B cell (primary cell): Measurements from ENCODE around the gene F13B. TPM values are rescaled to one million over a fixed set of nuclear protein-coding genes. Genes with fewer than 3 reads are reported as not detected.

ENCODE experiments used
- ATAC-seq: fragments of 200-7000 bp; cut with Tn5 transposase; one replicate; pipeline ENCODE4 v1.10.0; 2021; ENCODE audit warnings: low read depth, mild to moderate bottlenecking, moderate number of reproducible peaks, moderate library complexity
- CTCF ChIA-PET: fragments of 350-600 bp; sonication (Branson Sonifier 250); formaldehyde crosslinking; loops from one replicate; lab custom pipeline; 2021; ENCODE audit warnings: antibody characterized with exemption, inconsistent platforms; lab: Charles Lee
- POLR2A ChIA-PET: fragments of 350-600 bp; sonication (Branson Sonifier 250); formaldehyde crosslinking; loops from one replicate; lab custom pipeline; 2021; ENCODE audit warnings: antibody characterized with exemption; lab: Charles Lee
- DNase-seq: peaks from one replicate; pipeline ENCODE4 v3.0.0; 2013
- H2AFZ ChIP-seq: 2 replicates; pipeline ENCODE4 v1.6.1; 2012; ENCODE audit warnings: mild to moderate bottlenecking, low read depth, low read length; ENCODE audit not compliant: insufficient read depth, poor library complexity, severe bottlenecking
- H3K27ac ChIP-seq, 2 donors: 1 replicate in 1 of 2; 2 replicates in 1 of 2; pipeline ENCODE4 v1.5.1; 2012 to 2013; ENCODE audit warnings: low read length in 2 of 2, mild to moderate bottlenecking in 2 of 2, moderate library complexity in 1 of 2
- H3K27me3 ChIP-seq, 4 experiments: fragments of 200-600 bp in 1 of 4; sonication (generic) in 1 of 4; replicated peaks in 1 of 4; 1 replicate in 2 of 4; 2 replicates in 2 of 4; pipeline versions ENCODE4 v1.6.1 to v1.7.0; 2013 to 2016; ENCODE audit warnings: low read length in 3 of 4, mild to moderate bottlenecking in 2 of 4, mixed read lengths in 1 of 4, moderate library complexity in 1 of 4; ENCODE audit not compliant: insufficient read depth in 4 of 4, control insufficient read depth in 3 of 4; ENCODE audit errors: control extremely low read depth in 1 of 4
- H3K36me3 ChIP-seq, 2 experiments: replicated peaks in 1 of 2; 1 replicate in 1 of 2; 2 replicates in 1 of 2; pipeline versions ENCODE4 v1.6.1 to v1.7.1; 2013; ENCODE audit warnings: low read length in 1 of 2; ENCODE audit not compliant: insufficient read depth in 2 of 2, control insufficient read depth in 1 of 2; ENCODE audit errors: control extremely low read depth in 1 of 2, extremely low read depth in 1 of 2
- H3K4me1 ChIP-seq, 2 donors: fragments of 200-600 bp in 1 of 2; sonication (generic) in 1 of 2; 1 replicate in 1 of 2; 2 replicates in 1 of 2; pipeline versions ENCODE4 v1.5.1 to v1.6.1; 2013 to 2017; ENCODE audit warnings: low read length in 2 of 2; ENCODE audit not compliant: control insufficient read depth in 2 of 2, insufficient read depth in 2 of 2
- H3K4me2 ChIP-seq: replicated peaks from 2 replicates; pipeline ENCODE3; 2012; ENCODE audit warnings: mild to moderate bottlenecking, low read depth, low read length; ENCODE audit not compliant: poor library complexity, severe bottlenecking
- H3K4me3 ChIP-seq, 5 experiments: fragments of 200-600 bp in 1 of 5; sonication (generic) in 1 of 5; 1 replicate in 3 of 5; 2 replicates in 2 of 5; pipeline versions ENCODE4 v1.5.1 to v1.7.0; 2011 to 2016; ENCODE audit warnings: low read length in 4 of 5, mild to moderate bottlenecking in 4 of 5, low read depth in 2 of 5, control low read depth in 1 of 5, moderate library complexity in 1 of 5; ENCODE audit not compliant: insufficient read depth in 1 of 5; ENCODE audit errors: control extremely low read depth in 1 of 5, extremely low read depth in 1 of 5
- H3K79me2 ChIP-seq: fragments of 200-600 bp; sonication (generic); one replicate; pipeline ENCODE4 v1.6.0; 2016; ENCODE audit warnings: low read length; ENCODE audit not compliant: control insufficient read depth, insufficient read depth
- H3K9ac ChIP-seq: fragments of 200-600 bp; sonication (generic); 2 replicates; pipeline ENCODE4 v1.6.1; 2017; ENCODE audit warnings: mild to moderate bottlenecking, low read length, moderate library complexity
- H3K9me3 ChIP-seq, 3 donors: one replicate each; pipeline versions ENCODE4 v1.6.1 to v1.7.1; 2013; ENCODE audit warnings: low read length in 2 of 3; ENCODE audit not compliant: control insufficient read depth in 2 of 3, insufficient read depth in 1 of 3; ENCODE audit errors: control extremely low read depth in 1 of 3
- H4K20me1 ChIP-seq: 2 replicates; pipeline ENCODE4 v1.6.0; 2012; ENCODE audit warnings: mild to moderate bottlenecking, low read length; ENCODE audit not compliant: insufficient read depth, control insufficient read depth, poor library complexity, severe bottlenecking
- H3K27ac Mint-ChIP-seq: one replicate; pipeline ENCODE4 v1.8.0; 2021; ENCODE audit warnings: mixed read lengths
- H3K27me3 Mint-ChIP-seq: one replicate; pipeline ENCODE4 v1.8.0; 2021; ENCODE audit warnings: mixed read lengths
- H3K4me1 Mint-ChIP-seq: one replicate; pipeline ENCODE4 v1.8.0; 2021; ENCODE audit warnings: mixed read lengths
- H3K4me3 Mint-ChIP-seq: one replicate; pipeline ENCODE4 v1.8.0; 2021; ENCODE audit warnings: mixed read lengths
- H3K9me3 Mint-ChIP-seq: one replicate; pipeline ENCODE4 v1.8.0; 2022; ENCODE audit warnings: mixed read lengths; ENCODE audit not compliant: insufficient read depth
- EZH2 ChIP-seq: IDR thresholded peaks from 2 replicates; pipeline ENCODE4 v1.6.1; 2012; ENCODE audit warnings: borderline replicate concordance, low read depth, mild to moderate bottlenecking, moderate library complexity, low read length; ENCODE audit not compliant: insufficient read depth, poor library complexity, severe bottlenecking
- WGBS: methylation state at CpG from one replicate; pipeline ENCODE4 v1.1.5; 2013; ENCODE audit warnings: missing lambda C conversion rate; ENCODE audit not compliant: insufficient coverage; 5-methylcytosine and 5-hydroxymethylcytosine counted together
- intact Hi-C: fragments of 100-400 bp; cut with micrococcal nuclease; formaldehyde crosslinking; loops from one replicate; pipeline ENCODE4 v1.10.0; 2022
- polyA plus RNA-seq: library from polyadenylated mRNA; depleted of rRNA; stranded (reverse); fragments of >200 nt; gene quantifications from 2 replicates; pipeline ENCODE4 v1.2.3, GENCODE V29; 2012
- total RNA-seq, 2 donors: library from RNA; stranded (reverse); fragments of 120-200 nt in 1 of 2; gene quantifications; 1 replicate in 1 of 2; 2 replicates in 1 of 2; pipeline versions ENCODE4 v1.2.3 to v1.2.4, GENCODE V29; 2013 to 2022
- TF ChIP-seq, protein P1 (sequence below): fragments of 200-600 bp; IDR thresholded peaks from one replicate; pipeline ENCODE4 v1.8.0; 2022; ENCODE audit warnings: antibody characterized with exemption, mild to moderate bottlenecking

F13B gene
- total and polyA plus RNA-seq, 2 donors (not counting 1 experiment from before 2014, with no cell fraction given): not detected

DNA sequence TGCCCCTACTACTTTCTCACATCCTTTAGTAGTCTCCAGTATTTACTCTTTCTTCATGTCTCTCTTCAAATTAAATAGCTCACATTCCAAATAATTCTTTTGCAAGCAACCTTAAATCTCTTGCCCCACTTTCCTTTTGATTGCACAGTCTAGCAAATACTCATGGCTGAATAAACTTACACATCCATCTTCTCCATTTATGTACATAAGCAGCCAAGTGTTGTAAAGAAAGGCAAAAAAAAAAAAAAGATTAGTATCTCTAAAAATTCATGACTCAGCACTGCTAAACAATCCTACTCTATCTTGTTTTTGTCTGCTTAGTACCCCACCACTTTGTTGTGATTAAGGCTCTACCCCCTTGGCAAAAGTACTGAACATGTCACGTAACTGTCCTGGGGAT, 42.6 kb downstream of the F13B start:
- Mint-ChIP-seq H3K4me1 (no peaks in the 10 kb centered on the region), H3K4me3 (no peak overlapping the region), H3K27me3 (peaks cover 3% of the 10 kb centered on the region), H3K27ac (no peak overlapping the region), H3K9me3 (no peaks in the 10 kb centered on the region)
- Histone ChIP-seq H3K9me3 (peaks cover 0 to 4% (median 0%) of the 10 kb centered on the region in 3 donors), H3K4me3 (no peak overlapping the region), H3K27ac (no peak overlapping the region), H3K4me1 (no peaks in the 10 kb centered on the region), H3K27me3 (no peaks in the 10 kb centered on the region), H3K4me2 (no peak overlapping the region), H3K9ac (no peak overlapping the region), H2AFZ (no peak overlapping the region), H4K20me1 (no peaks in the 10 kb centered on the region), H3K79me2 (no peaks in the 10 kb centered on the region), H3K36me3 (no peaks in the 10 kb centered on the region)
- DNase-seq (no peak), ATAC-seq (no peak)
- ChIA-PET POLR2A (no interaction called here), CTCF (no interaction called here)
- intact Hi-C loops: no loop called here
- TF ChIP-seq EZH2: no peak
- TF ChIP-seq, protein P1, sequence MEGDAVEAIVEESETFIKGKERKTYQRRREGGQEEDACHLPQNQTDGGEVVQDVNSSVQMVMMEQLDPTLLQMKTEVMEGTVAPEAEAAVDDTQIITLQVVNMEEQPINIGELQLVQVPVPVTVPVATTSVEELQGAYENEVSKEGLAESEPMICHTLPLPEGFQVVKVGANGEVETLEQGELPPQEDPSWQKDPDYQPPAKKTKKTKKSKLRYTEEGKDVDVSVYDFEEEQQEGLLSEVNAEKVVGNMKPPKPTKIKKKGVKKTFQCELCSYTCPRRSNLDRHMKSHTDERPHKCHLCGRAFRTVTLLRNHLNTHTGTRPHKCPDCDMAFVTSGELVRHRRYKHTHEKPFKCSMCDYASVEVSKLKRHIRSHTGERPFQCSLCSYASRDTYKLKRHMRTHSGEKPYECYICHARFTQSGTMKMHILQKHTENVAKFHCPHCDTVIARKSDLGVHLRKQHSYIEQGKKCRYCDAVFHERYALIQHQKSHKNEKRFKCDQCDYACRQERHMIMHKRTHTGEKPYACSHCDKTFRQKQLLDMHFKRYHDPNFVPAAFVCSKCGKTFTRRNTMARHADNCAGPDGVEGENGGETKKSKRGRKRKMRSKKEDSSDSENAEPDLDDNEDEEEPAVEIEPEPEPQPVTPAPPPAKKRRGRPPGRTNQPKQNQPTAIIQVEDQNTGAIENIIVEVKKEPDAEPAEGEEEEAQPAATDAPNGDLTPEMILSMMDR: no peak
- WGBS: no CpG with 5 or more reads among the region's 1 CpG

DNA sequence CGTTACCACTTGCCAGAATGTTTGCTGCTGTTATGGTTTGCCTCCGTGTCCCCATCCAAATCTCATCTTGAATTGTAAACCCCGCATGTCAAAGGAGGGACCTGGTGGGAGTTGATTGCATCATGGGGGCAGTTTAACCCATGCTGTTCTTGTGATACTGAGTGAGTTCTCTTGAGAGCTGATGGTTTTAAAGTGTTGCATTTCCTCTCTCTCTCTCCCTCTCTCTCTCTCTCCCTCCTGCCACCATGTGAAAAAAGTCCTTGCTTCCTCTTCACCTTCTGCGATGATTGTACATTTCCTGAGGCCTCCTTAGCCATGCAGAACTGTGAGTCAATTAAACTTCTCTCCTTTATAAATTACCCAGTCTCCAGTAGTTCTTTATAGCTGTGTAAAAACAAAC, 45.3 kb downstream of the F13B start:
- H3K27me3 Mint-ChIP-seq: peaks cover 3% of the 10 kb centered on the region
- H3K4me1 Mint-ChIP-seq: no peaks in the 10 kb centered on the region
- H3K4me3 Mint-ChIP-seq: no peak overlapping the region
- no peak for DNase-seq
- WGBS: 40% methylated on average over 1 of the region's 4 CpGs
- Histone ChIP-seq H3K4me2 (no peak overlapping the region), H3K9ac (no peak overlapping the region), H2AFZ (no peak overlapping the region), H3K79me2 (no peaks in the 10 kb centered on the region), H3K9me3 (peaks cover 0 to 4% (median 0%) of the 10 kb centered on the region in 3 donors), H3K27ac (no peak overlapping the region), H4K20me1 (no peaks in the 10 kb centered on the region), H3K4me1 (no peaks in the 10 kb centered on the region), H3K27me3 (no peaks in the 10 kb centered on the region), H3K4me3 (no peak overlapping the region), H3K36me3 (no peaks in the 10 kb centered on the region)
- TF ChIP-seq, protein P1: no peak
- no peak for TF ChIP-seq EZH2
- CTCF ChIA-PET: no interaction called here
- H3K9me3 Mint-ChIP-seq: no peaks in the 10 kb centered on the region
- no peak for ATAC-seq
- POLR2A ChIA-PET: no interaction called here
- H3K27ac Mint-ChIP-seq: no peak overlapping the region
- intact Hi-C loops: no loop called here
